ENCODE results near the gene POLR1G. TPM values are rescaled to one million over a fixed set of nuclear protein-coding genes. Genes with fewer than 3 reads are reported as not detected.

POLR1G gene
- total and polyA plus RNA-seq, 9 of the 15 experiments (the other 6 are each of a cell fraction or from before 2014, with no cell fraction given): 3.0 to 50.1 (median 27.4) TPM

- TF ChIP-seq, protein P1, sequence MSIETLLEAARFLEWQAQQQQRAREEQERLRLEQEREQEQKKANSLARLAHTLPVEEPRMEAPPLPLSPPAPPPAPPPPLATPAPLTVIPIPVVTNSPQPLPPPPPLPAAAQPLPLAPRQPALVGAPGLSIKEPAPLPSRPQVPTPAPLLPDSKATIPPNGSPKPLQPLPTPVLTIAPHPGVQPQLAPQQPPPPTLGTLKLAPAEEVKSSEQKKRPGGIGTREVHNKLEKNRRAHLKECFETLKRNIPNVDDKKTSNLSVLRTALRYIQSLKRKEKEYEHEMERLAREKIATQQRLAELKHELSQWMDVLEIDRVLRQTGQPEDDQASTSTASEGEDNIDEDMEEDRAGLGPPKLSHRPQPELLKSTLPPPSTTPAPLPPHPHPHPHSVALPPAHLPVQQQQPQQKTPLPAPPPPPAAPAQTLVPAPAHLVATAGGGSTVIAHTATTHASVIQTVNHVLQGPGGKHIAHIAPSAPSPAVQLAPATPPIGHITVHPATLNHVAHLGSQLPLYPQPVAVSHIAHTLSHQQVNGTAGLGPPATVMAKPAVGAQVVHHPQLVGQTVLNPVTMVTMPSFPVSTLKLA (conservative IDR thresholded peaks at IDR 0.05): no peak; a peak in 1 of 4 replicates
- TF ChIP-seq CBX8 (IDR thresholded peaks at IDR 0.05; ENCODE audit: borderline replicate concordance, extremely low read depth, low read depth, low read length, poor library complexity, severe bottlenecking) (no peak), ZNF354B (CRISPR knock-in tag; IDR thresholded peaks at IDR 0.05) (no peak), SAFB (IDR thresholded peaks at IDR 0.05; ENCODE audit: borderline replicate concordance, low read depth, low read length) (no peak), FOXO4 (CRISPR knock-in tag; IDR thresholded peaks at IDR 0.05) (no peak), PTTG1 (tag; IDR thresholded peaks at IDR 0.05; ENCODE audit: low read depth) (no peak), ZFX (CRISPR knock-in tag; IDR thresholded peaks at IDR 0.05) (peak; percentile 39; the same call in 1 of the 2 replicates), ARNT (IDR thresholded peaks at IDR 0.05) (peak in 1 of 2 experiments; percentile 71; a peak in 1 of 4 replicates), CXXC5 (CRISPR knock-in tag; IDR thresholded peaks at IDR 0.05) (peak; percentile 61), MAZ (CRISPR knock-in tag; conservative IDR thresholded peaks at IDR 0.05 in 1 of 2, IDR thresholded peaks at IDR 0.05 in 1 of 2) (peak; percentile 55 to 77), CC2D1A (IDR thresholded peaks at IDR 0.05) (peak; percentile 49; the same call in 1 of the 2 replicates), ZNF668 (CRISPR knock-in tag; IDR thresholded peaks at IDR 0.05) (peak; percentile 36; the same call in 1 of the 2 replicates), ZZZ3 (IDR thresholded peaks at IDR 0.05) (no peak), PPARD (CRISPR knock-in tag; IDR thresholded peaks at IDR 0.05) (no peak), ZNF395 (CRISPR knock-in tag; IDR thresholded peaks at IDR 0.05) (no peak; the same call in 1 of the 2 replicates), SMARCC2 (IDR thresholded peaks at IDR 0.05; ENCODE audit: low read depth) (no peak), RBM15 (IDR thresholded peaks at IDR 0.05; ENCODE audit: insufficient read depth, low read length) (no peak), STAT5A (IDR thresholded peaks at IDR 0.05; ENCODE audit: borderline replicate concordance, low read length) (no peak)
- TF ChIP-seq, protein P2, sequence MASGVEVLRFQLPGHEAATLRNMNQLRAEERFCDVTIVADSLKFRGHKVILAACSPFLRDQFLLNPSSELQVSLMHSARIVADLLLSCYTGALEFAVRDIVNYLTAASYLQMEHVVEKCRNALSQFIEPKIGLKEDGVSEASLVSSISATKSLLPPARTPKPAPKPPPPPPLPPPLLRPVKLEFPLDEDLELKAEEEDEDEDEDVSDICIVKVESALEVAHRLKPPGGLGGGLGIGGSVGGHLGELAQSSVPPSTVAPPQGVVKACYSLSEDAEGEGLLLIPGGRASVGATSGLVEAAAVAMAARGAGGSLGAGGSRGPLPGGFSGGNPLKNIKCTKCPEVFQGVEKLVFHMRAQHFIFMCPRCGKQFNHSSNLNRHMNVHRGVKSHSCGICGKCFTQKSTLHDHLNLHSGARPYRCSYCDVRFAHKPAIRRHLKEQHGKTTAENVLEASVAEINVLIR (CRISPR knock-in tag; IDR thresholded peaks at IDR 0.05): no peak
Measured at GRCh38 chr19:45404557-45405434, 1.6 kb upstream of the POLR1G start, which contains the start of gene PPP1R13L (continued).

Data from K562 (cell line).